Testis (tissue), 3 donors: Measurements from ENCODE around the gene RHBDD3. TPM values are rescaled to one million over a fixed set of nuclear protein-coding genes. Genes with fewer than 3 reads are reported as not detected.

ENCODE experiments used
- polyA plus RNA-seq: library from polyadenylated mRNA; stranded (reverse); fragments of 350-450 nt; fragmentation: Illumina TruSeq; extraction: RNeasy Lipid Tissue Mini Kit (QIAGEN cat#74804); gene quantifications from one replicate; pipeline ENCODE4 v1.2.3, GENCODE V29; 2014; ENCODE audit warnings: low read depth, low replicate concordance; ENCODE audit not compliant: insufficient read depth
- total RNA-seq, 2 donors: library from RNA; depleted of rRNA; stranded (reverse); fragments of >200 nt; gene quantifications; one replicate each; pipeline ENCODE4 v1.2.3, GENCODE V29; 2016

RHBDD3 gene
- total and polyA plus RNA-seq, 3 donors from 2014 or later: 55.1 to 99.2 (median 66.8) TPM

Other genes with a start within 250 kb of the RHBDD3 start
- gene C22orf31, start 206.2 kb downstream of the RHBDD3 start, total RNA-seq: 10 to 100 TPM in 1 of 2 donors, 1 to 10 TPM in 1; 1.8 to 10.9 TPM
- 4.5 TPM for gene C22orf31, start 206.2 kb downstream of the RHBDD3 start, polyA plus RNA-seq
- 10 to 100 TPM; 54.5 to 54.9 TPM for gene KREMEN1, start 194.9 kb downstream of the RHBDD3 start, total RNA-seq
- gene KREMEN1, start 194.9 kb downstream of the RHBDD3 start, polyA plus RNA-seq: 42.5 TPM
- 1 to 10 TPM; 7.0 to 7.5 TPM for gene EMID1, start 62.1 kb downstream of the RHBDD3 start, total RNA-seq
- 6.2 TPM for gene EMID1, start 62.1 kb downstream of the RHBDD3 start, polyA plus RNA-seq
- 100 to 1,000 TPM; 286 to 336 TPM for gene EWSR1, start 287 bp upstream of the RHBDD3 start, total RNA-seq
- 451 TPM for gene EWSR1, start 287 bp upstream of the RHBDD3 start, polyA plus RNA-seq
- 100 to 1,000 TPM; 191 to 197 TPM for gene GAS2L1, start 38.7 kb upstream of the RHBDD3 start, total RNA-seq
- 84.9 TPM for gene GAS2L1, start 38.7 kb upstream of the RHBDD3 start, polyA plus RNA-seq
- 10 to 100 TPM in 1 of 2 donors, 1 to 10 TPM in 1; 7.1 to 10.4 TPM for gene RASL10A, start 47.7 kb upstream of the RHBDD3 start, total RNA-seq
- 2.2 TPM for gene RASL10A, start 47.7 kb upstream of the RHBDD3 start, polyA plus RNA-seq
- 10 to 100 TPM; 79.8 to 92.0 TPM for gene AP1B1, start 120.6 kb upstream of the RHBDD3 start, total RNA-seq
- gene AP1B1, start 120.6 kb upstream of the RHBDD3 start, polyA plus RNA-seq: 71.8 TPM
- under 1 TPM; 0.37 to 0.71 TPM for gene RFPL1, start 170.6 kb upstream of the RHBDD3 start, total RNA-seq
- gene RFPL1, start 170.6 kb upstream of the RHBDD3 start, polyA plus RNA-seq: 1.4 TPM
- gene NEFH, start 212.2 kb upstream of the RHBDD3 start, total RNA-seq: 10 to 100 TPM; 16.9 to 18.6 TPM
- gene NEFH, start 212.2 kb upstream of the RHBDD3 start, polyA plus RNA-seq: 12.0 TPM